Nephron (organoid): Measurements from ENCODE around the gene SNX18.
"Not testable (repeated sequence)": the region's sequence is repeated elsewhere in the genome, so short reads cannot be mapped to it uniquely, and the experiment has no call there.

Source experiments
- H3K27ac Mint-ChIP-seq, 3 experiments: 2 replicates each; pipeline ENCODE4 v1.8.0; 2020; ENCODE audit warnings: mixed read lengths in 3 of 3, mild to moderate bottlenecking in 2 of 3, moderate library complexity in 1 of 3
- H3K27me3 Mint-ChIP-seq: 2 replicates; pipeline ENCODE4 v1.8.0; 2021; ENCODE audit warnings: low read depth, mild to moderate bottlenecking, moderate library complexity, mixed read lengths
- H3K36me3 Mint-ChIP-seq: 2 replicates; pipeline ENCODE4 v1.8.0; 2020; ENCODE audit warnings: low read depth, mixed read lengths
- H3K4me1 Mint-ChIP-seq: 2 replicates; pipeline ENCODE4 v1.8.0; 2020; ENCODE audit warnings: mixed read lengths
- H3K4me3 Mint-ChIP-seq, 3 experiments: 2 replicates each; pipeline ENCODE4 v1.8.0; 2020; ENCODE audit warnings: mild to moderate bottlenecking in 3 of 3, mixed read lengths in 3 of 3, moderate library complexity in 2 of 3
- H3K9me3 Mint-ChIP-seq: 2 replicates; pipeline ENCODE4 v1.8.0; 2020; ENCODE audit warnings: mixed read lengths
- TF ChIP-seq, protein P1 (sequence below), 3 experiments: fragments of 200-600 bp; sonication (generic); IDR thresholded peaks; one replicate each; pipeline ENCODE4 v1.5.0; 2021; ENCODE audit warnings: antibody characterized with exemption in 3 of 3; ENCODE audit not compliant: unreplicated experiment in 3 of 3

SNX18 gene

DNA sequence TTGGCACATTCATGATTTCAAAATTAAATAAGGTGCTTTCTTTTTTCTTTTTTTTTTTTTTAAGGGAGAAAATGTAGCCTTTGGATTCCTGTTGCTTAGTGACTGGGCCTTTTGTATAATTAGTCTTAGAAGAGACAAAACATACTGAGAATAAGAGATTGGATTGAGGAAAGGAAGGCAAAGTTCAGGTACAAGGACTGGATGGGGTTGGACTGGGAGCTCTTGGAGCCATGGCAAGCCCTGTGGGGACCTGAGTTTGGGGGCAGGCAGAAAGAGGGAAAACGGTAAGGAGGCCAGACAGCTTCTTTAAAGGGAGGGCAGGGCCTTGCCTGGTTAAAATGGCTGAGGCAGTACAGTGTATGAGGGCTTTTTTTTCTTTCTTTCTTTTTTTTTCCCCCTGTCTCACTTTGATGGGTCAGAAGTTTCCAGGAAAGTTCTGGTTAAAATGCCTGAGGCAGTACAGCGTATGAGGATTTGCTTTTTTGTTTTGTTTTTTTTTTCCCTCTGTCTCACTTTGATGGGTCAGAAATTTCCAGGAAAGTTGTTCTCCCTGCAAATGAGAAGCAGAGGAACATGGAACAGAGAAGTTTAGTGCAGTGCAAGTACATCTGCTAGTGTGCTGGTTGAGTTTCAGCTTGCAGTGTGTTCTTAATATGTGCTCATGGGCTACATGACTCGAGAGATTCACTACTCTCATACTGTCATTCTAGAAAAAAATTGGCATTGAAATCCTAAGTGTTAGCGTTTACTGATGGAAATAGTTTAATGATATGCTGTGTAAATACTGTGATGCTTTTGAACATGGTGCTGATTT, 16.8 kb downstream of the SNX18 start:
- TF ChIP-seq, protein P1, sequence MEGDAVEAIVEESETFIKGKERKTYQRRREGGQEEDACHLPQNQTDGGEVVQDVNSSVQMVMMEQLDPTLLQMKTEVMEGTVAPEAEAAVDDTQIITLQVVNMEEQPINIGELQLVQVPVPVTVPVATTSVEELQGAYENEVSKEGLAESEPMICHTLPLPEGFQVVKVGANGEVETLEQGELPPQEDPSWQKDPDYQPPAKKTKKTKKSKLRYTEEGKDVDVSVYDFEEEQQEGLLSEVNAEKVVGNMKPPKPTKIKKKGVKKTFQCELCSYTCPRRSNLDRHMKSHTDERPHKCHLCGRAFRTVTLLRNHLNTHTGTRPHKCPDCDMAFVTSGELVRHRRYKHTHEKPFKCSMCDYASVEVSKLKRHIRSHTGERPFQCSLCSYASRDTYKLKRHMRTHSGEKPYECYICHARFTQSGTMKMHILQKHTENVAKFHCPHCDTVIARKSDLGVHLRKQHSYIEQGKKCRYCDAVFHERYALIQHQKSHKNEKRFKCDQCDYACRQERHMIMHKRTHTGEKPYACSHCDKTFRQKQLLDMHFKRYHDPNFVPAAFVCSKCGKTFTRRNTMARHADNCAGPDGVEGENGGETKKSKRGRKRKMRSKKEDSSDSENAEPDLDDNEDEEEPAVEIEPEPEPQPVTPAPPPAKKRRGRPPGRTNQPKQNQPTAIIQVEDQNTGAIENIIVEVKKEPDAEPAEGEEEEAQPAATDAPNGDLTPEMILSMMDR (IDR thresholded peaks at IDR 0.05; ENCODE audit: unreplicated experiment in 3 of 3) = no peak
- Mint-ChIP-seq H3K9me3 (no peaks in the 10 kb centered on the region), H3K27me3 (no peaks in the 10 kb centered on the region), H3K4me1 (peaks cover 34% of the 10 kb centered on the region), H3K27ac (peak overlapping the region; percentile 83 to 95 (median 84)), H3K4me3 (no peak overlapping the region), H3K36me3 (peaks cover 16% of the 10 kb centered on the region)

DNA sequence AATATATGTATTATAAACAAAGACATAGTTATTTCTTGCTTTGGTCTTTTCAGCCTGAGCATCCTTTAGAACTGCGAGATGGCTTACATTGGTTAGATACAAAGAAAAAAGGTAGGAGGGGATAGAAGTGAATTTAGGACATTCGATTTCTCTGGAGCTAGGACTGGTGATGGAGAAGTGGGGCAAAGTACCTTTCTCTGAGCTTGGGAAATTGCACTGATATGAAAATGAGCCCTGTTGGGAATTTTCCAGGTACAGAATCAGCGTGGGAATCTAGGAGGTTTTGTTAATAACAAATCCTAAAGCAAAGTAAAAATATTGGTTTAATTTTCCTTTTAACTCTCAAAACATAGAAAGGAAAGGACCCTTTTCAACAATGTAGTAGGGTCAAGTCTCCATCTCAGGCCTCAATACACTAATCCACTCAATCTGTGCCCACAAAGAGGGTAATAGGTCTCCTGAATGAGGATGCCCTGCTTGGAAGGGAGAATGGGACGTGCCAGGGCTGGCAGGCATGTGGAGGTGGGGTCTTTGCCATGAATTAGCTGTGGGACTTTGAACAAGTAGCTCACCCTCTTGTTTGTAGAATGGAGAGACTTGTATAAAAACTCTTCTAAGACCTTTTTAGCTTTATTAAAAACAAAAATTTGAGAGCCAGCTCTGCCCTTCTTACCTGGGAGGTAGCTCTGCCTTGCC, 17.7 kb downstream of the SNX18 start:
- Mint-ChIP-seq H3K9me3 (no peaks in the 10 kb centered on the region), H3K36me3 (peaks cover 22% of the 10 kb centered on the region), H3K4me1 (peaks cover 34% of the 10 kb centered on the region), H3K27ac (peak overlapping the region in 2 of 3 experiments; percentile 57 to 74), H3K4me3 (no peak overlapping the region), H3K27me3 (no peaks in the 10 kb centered on the region)
- TF ChIP-seq, protein P1 (IDR thresholded peaks at IDR 0.05; ENCODE audit: unreplicated experiment in 3 of 3) = no peak

DNA sequence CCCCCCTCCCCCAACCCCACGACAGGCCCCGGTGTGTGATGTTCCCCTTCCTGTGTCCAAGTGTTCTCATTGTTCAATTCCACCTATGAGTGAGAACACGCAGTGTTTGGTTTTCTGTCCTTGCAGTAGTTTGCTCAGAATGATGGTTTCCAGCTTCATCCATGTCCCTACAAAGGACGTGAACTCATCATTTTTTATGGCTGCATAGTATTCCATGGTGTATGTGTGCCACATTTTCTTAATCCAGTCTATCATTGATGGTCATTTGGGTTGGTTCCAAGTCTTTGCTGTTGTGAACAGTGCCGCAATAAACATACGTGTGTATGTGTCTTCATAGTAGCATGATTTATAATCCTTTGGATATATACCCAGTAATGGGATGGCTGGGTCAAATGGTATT, 18.8 kb downstream of the SNX18 start:
- not testable (repeated sequence) for H3K27ac Mint-ChIP-seq, H3K4me3 Mint-ChIP-seq, H3K27me3 Mint-ChIP-seq, H3K9me3 Mint-ChIP-seq
- peaks cover 28% of the 10 kb centered on the region for H3K4me1 Mint-ChIP-seq
- peaks cover 22% of the 10 kb centered on the region for H3K36me3 Mint-ChIP-seq

DNA sequence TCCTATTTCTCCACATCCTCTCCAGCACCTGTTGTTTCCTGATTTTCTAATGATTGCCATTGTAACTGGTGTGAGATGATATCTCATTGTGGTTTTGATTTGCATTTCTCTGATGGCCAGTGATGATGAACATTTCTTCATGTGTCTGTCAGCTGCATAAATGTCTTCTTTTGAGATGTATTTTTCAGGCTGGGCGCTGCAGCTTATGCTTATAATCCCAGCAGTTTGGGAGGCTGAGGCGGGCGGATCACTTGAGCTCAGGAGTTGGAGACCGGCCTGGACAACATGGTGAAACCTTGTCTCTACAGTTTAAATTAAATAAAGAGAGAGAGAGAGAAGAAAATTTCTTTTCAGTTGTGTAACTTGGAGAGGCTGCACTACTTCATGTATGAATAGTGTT, 19.3 kb downstream of the SNX18 start:
- Mint-ChIP-seq H3K36me3 (peaks cover 22% of the 10 kb centered on the region), H3K27ac (peak overlapping the region in 1 of 3 experiments; percentile 46), H3K4me1 (peaks cover 25% of the 10 kb centered on the region)
- not testable (repeated sequence) for H3K9me3 Mint-ChIP-seq, H3K4me3 Mint-ChIP-seq, H3K27me3 Mint-ChIP-seq

DNA sequence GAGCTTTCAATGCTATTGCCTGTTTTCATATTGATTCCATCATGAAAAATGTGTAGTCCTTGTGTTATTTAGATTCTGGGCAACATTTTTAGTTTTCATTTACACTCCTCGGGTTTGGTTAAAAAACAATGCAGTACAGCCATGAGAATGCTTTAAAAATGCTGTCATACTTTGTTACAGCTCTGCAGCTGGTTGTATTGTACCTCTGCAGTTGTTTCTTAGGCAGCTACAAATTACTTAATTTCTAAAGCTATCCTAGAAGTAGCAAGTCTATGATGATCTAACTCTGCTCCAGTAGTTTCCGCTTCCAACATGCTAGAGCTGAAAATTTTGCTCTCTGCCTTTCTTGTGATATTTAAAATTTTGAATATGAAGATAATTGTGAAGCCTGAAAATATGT, 20.2 kb downstream of the SNX18 start:
- H3K9me3 Mint-ChIP-seq = no peaks in the 10 kb centered on the region
- TF ChIP-seq, protein P1 (IDR thresholded peaks at IDR 0.05; ENCODE audit: unreplicated experiment in 3 of 3) = no peak
- peaks cover 25% of the 10 kb centered on the region for H3K4me1 Mint-ChIP-seq
- H3K27me3 Mint-ChIP-seq = no peaks in the 10 kb centered on the region
- no peak overlapping the region for H3K4me3 Mint-ChIP-seq
- peaks cover 22% of the 10 kb centered on the region for H3K36me3 Mint-ChIP-seq
- H3K27ac Mint-ChIP-seq = peak overlapping the region; percentile 10 to 40 (median 19)

DNA sequence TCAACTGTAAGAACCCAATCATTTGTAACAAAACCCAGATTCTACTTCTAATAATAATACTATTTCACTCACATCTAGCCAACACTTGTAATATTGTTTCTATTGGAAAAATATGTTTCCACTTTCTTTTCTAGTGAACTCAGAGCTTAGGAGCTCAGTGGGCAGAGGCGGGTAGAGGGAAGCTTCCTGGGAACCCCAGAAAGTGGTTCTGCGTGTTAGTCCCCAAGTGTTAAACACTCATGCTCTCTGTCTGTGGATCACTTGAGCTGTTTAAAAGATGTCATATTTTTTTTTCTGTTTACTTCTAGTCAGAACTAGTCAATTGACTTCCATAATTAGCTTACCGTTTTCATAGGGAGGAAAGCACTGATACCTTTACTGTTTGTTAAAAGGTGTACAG, 20.6 kb downstream of the SNX18 start:
- Mint-ChIP-seq H3K4me3 (no peak overlapping the region), H3K4me1 (peaks cover 25% of the 10 kb centered on the region), H3K9me3 (no peaks in the 10 kb centered on the region), H3K27ac (peak overlapping the region in 2 of 3 experiments; percentile 10 to 19), H3K27me3 (no peaks in the 10 kb centered on the region), H3K36me3 (peaks cover 26% of the 10 kb centered on the region)
- TF ChIP-seq, protein P1 (IDR thresholded peaks at IDR 0.05; ENCODE audit: unreplicated experiment in 3 of 3) = no peak
